HCT116 (cell line): ENCODE results near the gene TMEM239. TPM values are rescaled to one million over a fixed set of nuclear protein-coding genes. Genes with fewer than 3 reads are reported as not detected.

Experiments used
- ATAC-seq: fragments of 200-7000 bp; cut with Tn5 transposase; 2 replicates; pipeline ENCODE4 v1.9.1; 2020; ENCODE audit warnings: mild to moderate bottlenecking, moderate library complexity
- BruUV-seq: library from RNA; stranded (reverse); fragments of 400-500 nt; replicated peaks from 2 replicates; lab custom pipeline; 2021; lab: Mats Ljungman, UMichigan
- CTCF ChIA-PET: fragments of 300-600 bp; sonication (Branson Sonifier 250); formaldehyde crosslinking; loops from one replicate; lab custom pipeline; 2021; ENCODE audit warnings: antibody characterized with exemption; lab: Charles Lee
- POLR2A ChIA-PET: fragments of 300-600, 350-600 bp; sonication (Branson Sonifier 250); formaldehyde crosslinking; loops from one replicate; lab custom pipeline; 2021; ENCODE audit warnings: antibody characterized with exemption; lab: Charles Lee
- RAD21 ChIA-PET, 2 experiments: fragments of 300-600 bp; sonication (Branson Sonifier 250); formaldehyde crosslinking; loops; one replicate each; lab custom pipeline; 2023; ENCODE audit warnings: low total read pairs in 2 of 2; ENCODE audit not compliant: uncharacterized antibody in 2 of 2, unreplicated experiment in 2 of 2, low non-redundant PET in 1 of 2; lab: Charles Lee
- DNase-seq: peaks from one replicate; pipeline ENCODE4 v3.0.0-alpha.2; 2010; ENCODE audit warnings: low read depth, low spot score
- H2AFZ ChIP-seq: fragments of 200-600 bp; shearing (Covaris generic), sonication (generic); 2 replicates; pipeline ENCODE4 v1.6.1; 2017; ENCODE audit warnings: low read depth, mixed run types, mixed read lengths, antibody characterized with exemption, low read length; ENCODE audit not compliant: poor library complexity, severe bottlenecking
- H3K27ac ChIP-seq: 2 replicates; pipeline ENCODE4 v1.5.1; 2012; ENCODE audit warnings: low read depth, low read length
- H3K27me3 ChIP-seq: fragments of 200-600 bp; sonication (generic); 2 replicates; pipeline ENCODE4 v1.6.1; 2016; ENCODE audit warnings: mixed run types, low read length, mixed read lengths; ENCODE audit not compliant: insufficient read depth
- H3K36me3 ChIP-seq, 2 experiments: fragments of 200-500 bp in 1 of 2; fragments of 200-600 bp in 1 of 2; sonication (Bioruptor generic) in 1 of 2; sonication (generic) in 1 of 2; 2 replicates each; pipeline versions ENCODE4 v1.5.1 to v1.6.1; 2014 to 2016; ENCODE audit warnings: low read length in 2 of 2, inconsistent platforms in 1 of 2, mixed read lengths in 1 of 2, mixed run types in 1 of 2; ENCODE audit not compliant: insufficient read depth in 2 of 2, control insufficient read depth in 1 of 2
- H3K4me1 ChIP-seq, 2 experiments: fragments of 200-600 bp in 1 of 2; sonication (generic) in 1 of 2; 2 replicates each; pipeline versions ENCODE4 v1.5.1 to v1.6.1; 2012 to 2017; ENCODE audit warnings: low read length in 2 of 2, inconsistent platforms in 1 of 2, mild to moderate bottlenecking in 1 of 2, mixed read lengths in 1 of 2, mixed run types in 1 of 2, moderate library complexity in 1 of 2; ENCODE audit not compliant: insufficient read depth in 2 of 2, control insufficient read depth in 1 of 2
- H3K4me2 ChIP-seq: fragments of 200-600 bp; sonication (generic); 2 replicates; pipeline ENCODE4 v1.6.1; 2017; ENCODE audit warnings: mixed run types, low read length, mixed read lengths
- H3K4me3 ChIP-seq, 2 experiments: fragments of 200-600 bp in 1 of 2; sonication (generic) in 1 of 2; replicated peaks in 1 of 2; 2 replicates each; pipeline ENCODE4 v1.5.1; 2011 to 2016; ENCODE audit warnings: low read length in 2 of 2, control low read depth in 1 of 2, low read depth in 1 of 2, mild to moderate bottlenecking in 1 of 2, mixed read lengths in 1 of 2, mixed run types in 1 of 2
- H3K79me2 ChIP-seq: fragments of 200-600 bp; sonication (generic); 2 replicates; pipeline ENCODE4 v1.6.1; 2017; ENCODE audit warnings: mild to moderate bottlenecking, mixed run types, low read length, moderate library complexity, mixed read lengths; ENCODE audit not compliant: insufficient read depth
- H3K9ac ChIP-seq: fragments of 200-600 bp; sonication (generic); 2 replicates; pipeline ENCODE4 v1.6.1; 2016; ENCODE audit warnings: low read length, mixed read lengths
- H3K9me2 ChIP-seq: fragments of 200-600 bp; sonication (generic), shearing (Covaris generic); 2 replicates; pipeline ENCODE4 v1.6.1; 2017; ENCODE audit warnings: mixed run types, mild to moderate bottlenecking, moderate library complexity; ENCODE audit not compliant: insufficient read depth
- H3K9me3 ChIP-seq, 2 experiments: fragments of 200-500 bp in 1 of 2; fragments of 200-600 bp in 1 of 2; sonication (Bioruptor generic) in 1 of 2; sonication (generic) in 1 of 2; 2 replicates each; pipeline ENCODE4 v1.6.1; 2014 to 2017; ENCODE audit warnings: low read length in 2 of 2, mixed read lengths in 2 of 2, inconsistent platforms in 1 of 2, low read depth in 1 of 2, mild to moderate bottlenecking in 1 of 2, mixed run types in 1 of 2, moderate library complexity in 1 of 2; ENCODE audit not compliant: control insufficient read depth in 1 of 2, insufficient read depth in 1 of 2
- H4K20me1 ChIP-seq: fragments of 200-600 bp; sonication (generic), shearing (Covaris generic); 2 replicates; pipeline ENCODE4 v1.6.1; 2017; ENCODE audit warnings: mixed run types, mild to moderate bottlenecking, moderate library complexity; ENCODE audit not compliant: insufficient read depth
- CEBPB ChIP-seq: IDR thresholded peaks from 2 replicates; pipeline ENCODE4 v1.6.1; 2012; ENCODE audit warnings: low read depth
- CTCF ChIP-seq, 3 experiments: fragments of 200-600 bp in 1 of 3; sonication (generic) in 1 of 3; IDR thresholded peaks in 2 of 3; conservative IDR thresholded peaks in 1 of 3; 2 replicates each; pipeline ENCODE4 v1.5.1; 2012 to 2017; ENCODE audit warnings: low read depth in 2 of 3, low read length in 2 of 3, antibody characterized with exemption in 1 of 3, borderline replicate concordance in 1 of 3, control low read depth in 1 of 3, mild to moderate bottlenecking in 1 of 3, mixed read lengths in 1 of 3, mixed run types in 1 of 3, moderate library complexity in 1 of 3; ENCODE audit not compliant: insufficient read depth in 1 of 3
- FOSL1 ChIP-seq: IDR thresholded peaks from 2 replicates; pipeline ENCODE4 v1.6.1; 2012; ENCODE audit warnings: low read depth
- JUND ChIP-seq: IDR thresholded peaks from 2 replicates; pipeline ENCODE4 v1.6.1; 2012
- SIN3A ChIP-seq: IDR thresholded peaks from 2 replicates; pipeline ENCODE4 v1.6.1; 2012; ENCODE audit warnings: low read depth
- ZNF274 ChIP-seq: fragments of 200-500 bp; sonication (Bioruptor generic); IDR thresholded peaks from 2 replicates; pipeline ENCODE4 v1.6.1; 2014; ENCODE audit warnings: mild to moderate bottlenecking, low read depth, low read length, inconsistent platforms
- intact Hi-C: fragments of 100-400 bp; cut with micrococcal nuclease; formaldehyde crosslinking; loops from 2 replicates; pipeline ENCODE4 v1.10.0; 2022
- total RNA-seq: library from RNA; stranded (reverse); gene quantifications from one replicate; pipeline ENCODE4 v1.2.1, GENCODE V29; 2021; ENCODE audit not compliant: unreplicated experiment
- TF ChIP-seq, protein P1 (sequence below): IDR thresholded peaks from 2 replicates; pipeline ENCODE4 v1.6.1; 2011; ENCODE audit warnings: mild to moderate bottlenecking, low read length, moderate library complexity; ENCODE audit not compliant: insufficient replicate concordance; ENCODE audit errors: extremely low read depth

TMEM239 gene
- total RNA-seq, 1 experiment from 2014 or later = not detected

DNA sequence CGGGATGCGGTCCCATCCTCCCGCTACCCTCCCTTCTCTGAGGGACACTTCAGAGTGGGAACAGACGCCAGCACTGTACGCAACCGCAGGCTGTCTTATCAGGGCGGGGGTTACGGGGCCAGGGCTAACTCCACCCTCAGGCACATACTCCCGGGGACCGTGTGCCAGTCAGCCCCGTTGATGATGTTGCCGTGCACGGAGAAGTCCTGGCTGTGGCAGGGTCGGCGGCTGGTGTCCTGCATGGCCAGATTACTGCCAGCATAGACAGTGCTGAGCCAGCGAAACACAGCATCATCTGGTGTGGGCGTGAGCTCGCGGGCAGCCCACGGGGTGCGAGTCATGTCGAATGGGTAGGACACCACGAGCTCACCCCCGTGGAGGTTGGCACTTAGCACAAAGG, 20.7 kb upstream of the TMEM239 start:
- Histone ChIP-seq H3K4me1 (peaks cover 8 to 13% of the 10 kb centered on the region in 2 experiments; a peak in 3 of 4 replicates), H3K27ac (no peak overlapping the region), H3K9me3 (no peaks in the 10 kb centered on the region), H3K9ac (no peak overlapping the region), H4K20me1 (no peaks in the 10 kb centered on the region), H3K9me2 (no peaks in the 10 kb centered on the region), H3K27me3 (peaks cover 8% of the 10 kb centered on the region; the same call in 1 of the 2 replicates), H3K4me3 (no peak overlapping the region), H2AFZ (no peak overlapping the region), H3K4me2 (no peak overlapping the region), H3K36me3 (no peaks in the 10 kb centered on the region), H3K79me2 (no peaks in the 10 kb centered on the region)
- ChIA-PET RAD21 (no interaction called here), CTCF (no interaction called here), POLR2A (no interaction called here)
- intact Hi-C loops = no loop called here
- TF ChIP-seq JUND (no peak), SIN3A (no peak), CEBPB (no peak), CTCF (IDR thresholded peaks at IDR 0.05 in 2 of 3, conservative IDR thresholded peaks at IDR 0.05 in 1 of 3; ENCODE audit: borderline replicate concordance in 1 of 3, insufficient read depth in 1 of 3, low read depth in 2 of 3, low read length in 2 of 3) (no peak), ZNF274 (no peak), FOSL1 (no peak)
- TF ChIP-seq, protein P1, sequence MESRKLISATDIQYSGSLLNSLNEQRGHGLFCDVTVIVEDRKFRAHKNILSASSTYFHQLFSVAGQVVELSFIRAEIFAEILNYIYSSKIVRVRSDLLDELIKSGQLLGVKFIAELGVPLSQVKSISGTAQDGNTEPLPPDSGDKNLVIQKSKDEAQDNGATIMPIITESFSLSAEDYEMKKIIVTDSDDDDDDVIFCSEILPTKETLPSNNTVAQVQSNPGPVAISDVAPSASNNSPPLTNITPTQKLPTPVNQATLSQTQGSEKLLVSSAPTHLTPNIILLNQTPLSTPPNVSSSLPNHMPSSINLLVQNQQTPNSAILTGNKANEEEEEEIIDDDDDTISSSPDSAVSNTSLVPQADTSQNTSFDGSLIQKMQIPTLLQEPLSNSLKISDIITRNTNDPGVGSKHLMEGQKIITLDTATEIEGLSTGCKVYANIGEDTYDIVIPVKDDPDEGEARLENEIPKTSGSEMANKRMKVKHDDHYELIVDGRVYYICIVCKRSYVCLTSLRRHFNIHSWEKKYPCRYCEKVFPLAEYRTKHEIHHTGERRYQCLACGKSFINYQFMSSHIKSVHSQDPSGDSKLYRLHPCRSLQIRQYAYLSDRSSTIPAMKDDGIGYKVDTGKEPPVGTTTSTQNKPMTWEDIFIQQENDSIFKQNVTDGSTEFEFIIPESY = no peak
- no peak for DNase-seq
- no peak for ATAC-seq
- no TSS peak for BruUV-seq
